Esophagus squamous epithelium (tissue), 5 donors: ENCODE measurements around the gene MYL5. TPM values are rescaled to one million over a fixed set of nuclear protein-coding genes. Genes with fewer than 3 reads are reported as not detected.

Source experiments
- DNase-seq: peaks from one replicate; lab custom pipeline; 2025; lab: John Stamatoyannopoulos, UW
- H3K27ac ChIP-seq, 4 donors: fragments of 200-600 bp; sonication (generic); one replicate each; pipeline ENCODE4 v1.5.1; 2016 to 2019; ENCODE audit warnings: mild to moderate bottlenecking in 1 of 4
- H3K27me3 ChIP-seq, 4 donors: fragments of 200-600 bp; sonication (generic); 1 replicate in 3 of 4; 2 replicates in 1 of 4; pipeline versions ENCODE4 v1.5.1 to v1.6.0; 2017 to 2021; ENCODE audit warnings: antibody characterized with exemption in 1 of 4
- H3K36me3 ChIP-seq, 3 donors: fragments of 200-600 bp; sonication (generic); one replicate each; pipeline ENCODE4 v1.5.1; 2016 to 2019
- H3K4me1 ChIP-seq, 3 donors: fragments of 200-600 bp; sonication (generic); one replicate each; pipeline ENCODE4 v1.5.1; 2017 to 2019
- H3K4me3 ChIP-seq, 4 donors: fragments of 200-600 bp; sonication (generic); 1 replicate in 3 of 4; 2 replicates in 1 of 4; pipeline ENCODE4 v1.5.1; 2016 to 2019; ENCODE audit warnings: mild to moderate bottlenecking in 2 of 4, moderate library complexity in 1 of 4
- H3K9me3 ChIP-seq, 3 donors: fragments of 200-600 bp; sonication (generic); one replicate each; pipeline ENCODE4 v1.5.1; 2016 to 2019
- POLR2A ChIP-seq, 4 donors: fragments of 450-650 bp; IDR thresholded peaks; one replicate each; pipeline ENCODE4 v1.6.1; 2017; ENCODE audit warnings: antibody characterized with exemption in 4 of 4, mild to moderate bottlenecking in 4 of 4, moderate library complexity in 3 of 4
- WGBS, 2 donors: methylation state at CpG; one replicate each; pipeline ENCODE4 v1.1.5; 2018; 5-methylcytosine and 5-hydroxymethylcytosine counted together
- intact Hi-C: fragments of 100-400 bp; cut with DNase I; formaldehyde crosslinking; loops from one replicate; pipeline ENCODE4 v1.15.0; 2022
- total RNA-seq, 4 donors: library from RNA; depleted of rRNA; stranded (reverse); fragments of >200 nt; gene quantifications; one replicate each; pipeline ENCODE4 v1.1.0, GENCODE V29; 2016
- TF ChIP-seq, protein P1 (sequence below), 6 experiments: fragments of 450-650 bp in 4 of 6; fragments of 200-600 bp in 2 of 6; sonication (generic) in 2 of 6; IDR thresholded peaks; one replicate each; pipeline ENCODE4 v1.5.1; 2016 to 2019; ENCODE audit warnings: antibody characterized with exemption in 6 of 6, mild to moderate bottlenecking in 4 of 6, moderate library complexity in 4 of 6
- donor health status: DM: yes; HTN: yes; CAD: no.

MYL5 gene
- total RNA-seq, 4 donors from 2014 or later: 7.2 to 19.5 (median 12.8) TPM

DNA sequence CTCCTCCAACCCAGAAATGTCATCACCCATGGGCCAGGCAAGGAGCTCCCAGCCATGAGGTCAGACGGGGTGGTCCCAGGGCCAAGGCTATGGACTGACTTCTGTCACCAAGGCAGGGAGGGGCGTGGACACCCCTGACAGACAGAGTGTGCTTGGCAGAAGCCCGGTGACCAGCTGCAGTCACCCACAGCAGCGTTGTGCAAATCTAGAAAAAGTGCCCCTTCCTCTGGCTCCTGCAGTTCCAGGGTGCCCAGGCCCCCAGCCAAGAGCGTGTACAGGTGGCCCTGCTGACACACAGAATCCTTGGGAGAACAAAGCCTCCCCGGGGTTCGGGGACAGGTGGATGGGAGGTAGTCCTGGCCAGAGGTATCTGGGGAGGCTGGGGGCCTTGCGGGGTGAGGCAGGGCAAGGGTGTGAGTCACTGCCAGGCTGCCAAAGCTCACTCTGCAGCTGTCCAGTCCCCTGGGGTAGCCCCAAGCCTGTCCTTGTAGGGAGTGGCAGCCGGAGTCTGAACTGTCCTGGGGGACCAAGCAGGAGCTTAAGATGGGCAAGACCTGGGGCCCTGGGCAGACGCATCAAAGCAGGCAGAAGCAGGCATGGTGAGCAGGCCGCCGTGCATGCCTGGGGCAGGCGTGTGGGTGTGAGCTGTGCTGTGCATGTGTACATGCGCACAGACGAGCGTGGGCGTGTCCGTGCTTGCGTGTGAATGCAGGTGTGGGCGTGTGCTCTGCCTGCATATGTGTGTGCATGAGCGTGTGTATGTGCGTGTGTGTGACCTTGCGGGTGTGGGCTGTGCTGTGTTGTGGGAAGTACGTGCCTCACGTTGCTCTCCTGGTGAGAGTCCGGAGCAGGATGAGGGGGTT lies 3.3 kb downstream of the MYL5 start:
- H3K4me1 ChIP-seq: peaks cover 40 to 79% (median 44%) of the 10 kb centered on the region in 3 donors
- no peak for DNase-seq
- intact Hi-C loops: no loop called here

DNA sequence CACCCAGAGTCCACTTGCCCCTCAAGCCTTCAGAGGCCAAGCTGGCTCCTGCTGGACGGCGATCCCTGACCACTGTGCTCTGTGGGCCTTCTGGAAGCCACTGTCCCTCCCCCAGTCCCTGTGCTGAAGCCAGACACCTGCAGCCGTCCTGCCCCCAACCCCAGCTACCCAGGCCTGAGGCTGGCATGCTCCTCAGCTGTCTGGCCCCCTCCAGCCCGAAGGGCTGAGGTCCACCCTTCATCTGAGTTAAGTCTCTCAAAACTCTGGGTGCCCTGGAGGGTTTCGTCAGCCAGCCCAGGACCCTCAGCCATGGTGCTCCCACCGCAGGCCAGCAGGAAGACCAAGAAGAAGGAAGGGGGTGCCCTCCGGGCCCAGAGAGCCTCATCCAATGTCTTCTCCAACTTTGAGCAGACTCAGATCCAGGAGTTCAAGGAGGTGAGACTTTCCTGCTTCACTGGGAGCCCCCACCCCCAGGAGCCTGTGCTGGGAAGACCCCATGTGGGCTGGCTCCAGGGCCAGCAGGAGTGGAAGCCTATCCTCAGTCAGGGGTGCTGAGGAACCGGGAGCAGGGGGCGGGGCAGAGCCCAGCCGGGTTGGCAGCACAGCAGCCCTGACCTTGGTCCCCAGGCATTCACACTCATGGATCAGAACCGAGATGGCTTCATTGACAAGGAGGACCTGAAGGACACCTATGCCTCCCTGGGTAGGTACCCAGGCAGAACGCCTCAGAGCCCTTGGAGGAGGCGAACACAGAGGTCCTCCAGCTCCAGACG lies 4.2 kb downstream of the MYL5 start:
- no peaks in the 10 kb centered on the region for H3K27me3 ChIP-seq
- intact Hi-C loops: no loop called here
- no peak overlapping the region for H3K4me3 ChIP-seq
- no peaks in the 10 kb centered on the region for H3K9me3 ChIP-seq
- peaks cover 34 to 79% (median 40%) of the 10 kb centered on the region in 3 donors for H3K4me1 ChIP-seq
- TF ChIP-seq POLR2A (IDR thresholded peaks at IDR 0.05): no peak
- TF ChIP-seq, protein P1, sequence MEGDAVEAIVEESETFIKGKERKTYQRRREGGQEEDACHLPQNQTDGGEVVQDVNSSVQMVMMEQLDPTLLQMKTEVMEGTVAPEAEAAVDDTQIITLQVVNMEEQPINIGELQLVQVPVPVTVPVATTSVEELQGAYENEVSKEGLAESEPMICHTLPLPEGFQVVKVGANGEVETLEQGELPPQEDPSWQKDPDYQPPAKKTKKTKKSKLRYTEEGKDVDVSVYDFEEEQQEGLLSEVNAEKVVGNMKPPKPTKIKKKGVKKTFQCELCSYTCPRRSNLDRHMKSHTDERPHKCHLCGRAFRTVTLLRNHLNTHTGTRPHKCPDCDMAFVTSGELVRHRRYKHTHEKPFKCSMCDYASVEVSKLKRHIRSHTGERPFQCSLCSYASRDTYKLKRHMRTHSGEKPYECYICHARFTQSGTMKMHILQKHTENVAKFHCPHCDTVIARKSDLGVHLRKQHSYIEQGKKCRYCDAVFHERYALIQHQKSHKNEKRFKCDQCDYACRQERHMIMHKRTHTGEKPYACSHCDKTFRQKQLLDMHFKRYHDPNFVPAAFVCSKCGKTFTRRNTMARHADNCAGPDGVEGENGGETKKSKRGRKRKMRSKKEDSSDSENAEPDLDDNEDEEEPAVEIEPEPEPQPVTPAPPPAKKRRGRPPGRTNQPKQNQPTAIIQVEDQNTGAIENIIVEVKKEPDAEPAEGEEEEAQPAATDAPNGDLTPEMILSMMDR (IDR thresholded peaks at IDR 0.05): no peak
- H3K36me3 ChIP-seq: no peaks in the 10 kb centered on the region
- DNase-seq: no peak
- peak overlapping the region in 3 of 4 donors; percentile 35 to 66 (median 63) for H3K27ac ChIP-seq
- WGBS, 2 donors: 47 to 90% methylated on average over 2 to 4 of the region's 14 CpGs

More for the DNA sequence above, 3.3 kb downstream of the MYL5 start:
- Histone ChIP-seq H3K27me3 (no peaks in the 10 kb centered on the region), H3K36me3 (peaks cover 0 to 4% (median 3%) of the 10 kb centered on the region in 3 donors), H3K4me3 (no peak overlapping the region), H3K27ac (peak overlapping the region in 3 of 4 donors; percentile 56 to 66 (median 63)), H3K9me3 (no peaks in the 10 kb centered on the region)
- TF ChIP-seq POLR2A (IDR thresholded peaks at IDR 0.05): no peak
- TF ChIP-seq, protein P1 (IDR thresholded peaks at IDR 0.05): no peak
- WGBS, 2 donors: 37 to 57% methylated on average over 13 to 17 of the region's 26 CpGs

DNA sequence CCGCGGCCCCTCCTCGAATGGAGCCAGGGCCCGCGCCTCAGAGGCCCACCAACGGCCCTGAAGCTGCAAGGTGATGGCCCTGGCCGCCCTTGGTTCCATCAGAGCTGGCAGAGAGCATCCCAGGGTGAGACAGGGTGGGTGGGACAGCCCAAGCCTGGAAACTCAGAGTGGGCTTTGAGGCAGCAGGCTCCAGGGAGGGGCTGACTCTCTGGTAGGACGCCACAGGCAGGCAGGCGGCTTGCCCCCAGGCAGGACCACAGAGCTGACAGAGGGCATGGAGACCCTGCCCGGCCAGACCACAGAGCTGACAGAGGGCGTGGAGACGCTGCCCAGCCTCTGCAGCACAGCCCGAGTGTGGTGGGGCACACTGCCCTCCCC lies 4.8 kb downstream of the MYL5 start:
- Histone ChIP-seq H3K27ac (no peak overlapping the region), H3K36me3 (no peaks in the 10 kb centered on the region), H3K4me3 (no peak overlapping the region), H3K9me3 (no peaks in the 10 kb centered on the region), H3K27me3 (no peaks in the 10 kb centered on the region), H3K4me1 (peaks cover 36 to 82% (median 41%) of the 10 kb centered on the region in 3 donors)
- intact Hi-C loops: no loop called here
- TF ChIP-seq, protein P1 (IDR thresholded peaks at IDR 0.05): no peak
- TF ChIP-seq POLR2A (IDR thresholded peaks at IDR 0.05): no peak
- no peak for DNase-seq
- 85% methylated on average over 4 of the region's 13 CpGs; no CpG with 5 or more reads in 1 of the 2 donors for WGBS, 2 donors

DNA sequence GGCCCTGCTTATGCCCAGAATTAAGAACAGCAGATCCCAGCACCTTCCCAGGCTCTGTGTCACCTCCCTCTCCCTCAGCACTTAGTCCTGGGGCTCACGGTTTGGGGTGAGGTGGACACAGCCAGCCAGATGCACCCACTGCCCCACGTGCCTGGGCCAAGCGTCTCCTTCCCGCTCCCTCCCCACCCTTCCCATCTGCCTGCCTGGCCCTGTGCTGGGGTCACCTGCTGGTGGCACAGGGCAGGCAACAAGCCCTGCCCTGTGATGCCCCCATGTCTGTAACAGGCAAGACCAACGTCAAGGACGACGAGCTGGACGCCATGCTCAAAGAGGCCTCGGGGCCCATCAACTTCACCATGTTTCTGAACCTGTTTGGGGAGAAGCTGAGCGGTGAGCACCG lies 5.3 kb downstream of the MYL5 start:
- Histone ChIP-seq H3K9me3 (no peaks in the 10 kb centered on the region), H3K27me3 (no peaks in the 10 kb centered on the region), H3K4me1 (peaks cover 36 to 88% (median 44%) of the 10 kb centered on the region in 3 donors), H3K27ac (no peak overlapping the region), H3K36me3 (no peaks in the 10 kb centered on the region), H3K4me3 (no peak overlapping the region)
- 0 to 80% methylated on average over 1 of the region's 11 CpGs for WGBS, 2 donors
- TF ChIP-seq, protein P1 (IDR thresholded peaks at IDR 0.05): no peak
- TF ChIP-seq POLR2A (IDR thresholded peaks at IDR 0.05): no peak
- intact Hi-C loops: no loop called here
- DNase-seq: no peak
